Measurements from ENCODE around the gene ASTL.
"Not testable (repeated sequence)": the region's sequence is repeated elsewhere in the genome, so short reads cannot be mapped to it uniquely, and the experiment has no call there.

ASTL gene

DNA sequence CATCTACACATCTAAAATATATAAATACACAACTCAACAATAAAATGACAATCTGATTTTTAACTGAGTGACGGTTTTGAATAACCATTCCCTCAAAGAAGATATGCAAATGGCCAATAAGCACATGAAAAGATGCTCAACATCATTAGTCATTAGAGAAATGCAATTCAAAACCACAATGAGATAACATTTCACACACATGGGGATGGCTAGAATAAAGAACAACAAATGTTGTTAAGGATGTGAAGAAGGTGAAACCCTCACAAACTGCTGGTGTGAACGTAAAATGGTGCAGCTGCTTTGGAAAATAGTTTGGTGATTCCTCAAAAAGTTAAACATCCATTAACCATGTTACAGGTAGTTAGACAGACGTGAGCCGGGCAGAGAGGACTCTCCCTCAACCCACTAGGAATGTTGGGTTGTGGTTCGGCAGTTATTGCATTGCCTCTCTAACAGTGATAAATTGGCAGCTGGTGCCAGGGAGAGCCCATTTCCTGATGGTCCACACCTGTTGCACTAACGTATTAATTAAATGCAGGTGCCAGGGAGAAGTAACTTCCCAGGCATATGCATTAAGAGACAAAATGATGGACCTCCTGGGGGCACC, 29.2 kb upstream of the ASTL start:
- Histone ChIP-seq H3K4me1 (ENCODE audit: insufficient read depth, low read length) (no peaks in the 10 kb centered on the region), H3K9me3 (ENCODE audit: control insufficient read depth, insufficient read depth, low read length) (peaks cover 4% of the 10 kb centered on the region), H3K9ac (ENCODE audit: low read depth, low read length) (no peak overlapping the region), H3K36me3 (ENCODE audit: insufficient read depth, low read length) (no peaks in the 10 kb centered on the region)

DNA sequence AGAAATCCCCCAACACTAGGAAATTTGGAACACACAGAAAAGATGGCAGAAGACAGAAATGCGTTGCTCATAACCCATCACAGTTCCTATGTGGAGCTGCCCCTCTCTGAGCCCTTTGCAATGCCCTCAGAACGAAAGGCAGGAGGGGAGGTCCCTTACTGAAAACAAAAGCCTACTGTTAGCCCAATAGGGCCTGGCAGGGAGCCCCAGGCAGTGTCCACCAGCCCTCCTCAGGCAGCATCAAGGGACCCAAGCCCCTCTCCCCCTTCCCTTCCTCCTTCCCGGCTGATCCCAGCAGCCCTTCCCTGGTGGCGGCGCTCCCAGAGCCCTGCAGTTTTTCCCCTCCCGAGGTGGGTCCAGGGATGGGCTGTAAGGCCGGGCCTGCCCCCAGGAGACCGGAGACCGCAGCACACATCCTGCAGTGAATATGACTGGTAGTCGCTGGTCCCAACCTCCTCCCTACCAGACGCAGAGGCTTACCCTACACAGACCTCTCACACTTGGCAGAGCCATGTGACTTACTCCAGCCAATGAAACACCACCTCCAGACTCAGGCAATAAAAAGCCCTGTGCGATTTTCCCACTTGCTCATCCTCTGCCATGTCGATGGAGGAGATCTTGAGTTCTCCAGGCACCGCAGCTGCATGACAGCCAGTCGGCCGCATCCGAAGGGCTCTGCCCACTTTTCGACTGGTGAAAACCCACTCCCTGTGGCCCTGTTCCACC, 26.3 kb upstream of the ASTL start:
- Histone ChIP-seq H3K9ac (ENCODE audit: low read depth, low read length) (no peak overlapping the region), H3K4me1 (ENCODE audit: insufficient read depth, low read length) (no peaks in the 10 kb centered on the region), H3K9me3 (ENCODE audit: control insufficient read depth, insufficient read depth, low read length) (no peaks in the 10 kb centered on the region), H3K36me3 (ENCODE audit: insufficient read depth, low read length) (no peaks in the 10 kb centered on the region)

DNA sequence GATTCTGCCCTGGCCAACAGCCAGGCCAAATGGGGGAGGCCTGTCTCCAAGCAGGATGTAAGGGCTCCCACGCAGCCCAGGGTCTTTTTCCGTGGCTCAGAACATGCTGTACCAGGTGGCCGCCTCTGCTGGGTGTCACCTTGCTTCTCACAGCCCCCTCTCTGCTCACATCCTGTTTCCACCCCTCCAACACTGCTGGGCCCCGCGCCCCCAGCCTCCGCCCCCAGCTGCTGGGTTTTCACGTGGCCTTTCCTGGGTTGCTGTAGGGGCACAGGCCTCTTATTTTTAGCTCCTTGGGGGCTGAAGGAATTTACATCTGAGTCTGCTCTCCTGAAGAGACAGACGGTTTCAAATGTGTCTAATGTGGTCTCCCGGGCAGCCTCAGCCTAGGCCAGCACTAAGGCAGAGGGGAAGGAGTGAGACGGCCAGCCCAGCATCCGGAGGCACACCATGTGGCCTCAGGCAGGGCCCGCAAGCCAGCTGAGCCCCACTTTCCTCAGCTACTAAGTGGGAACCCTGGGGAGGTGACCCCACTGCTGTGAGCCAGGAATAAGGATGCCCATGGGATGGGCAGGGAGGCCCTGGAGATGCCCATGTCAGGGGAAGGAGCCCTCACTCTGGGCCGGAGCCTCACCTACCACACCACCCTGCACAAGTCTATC, 25.6 kb upstream of the ASTL start:
- H3K36me3 ChIP-seq (ENCODE audit: insufficient read depth, low read length): no peaks in the 10 kb centered on the region
- no peak overlapping the region for H3K9ac ChIP-seq (ENCODE audit: low read depth, low read length)
- H3K4me1 ChIP-seq (ENCODE audit: insufficient read depth, low read length): no peaks in the 10 kb centered on the region
- H3K9me3 ChIP-seq (ENCODE audit: control insufficient read depth, insufficient read depth, low read length): no peaks in the 10 kb centered on the region

DNA sequence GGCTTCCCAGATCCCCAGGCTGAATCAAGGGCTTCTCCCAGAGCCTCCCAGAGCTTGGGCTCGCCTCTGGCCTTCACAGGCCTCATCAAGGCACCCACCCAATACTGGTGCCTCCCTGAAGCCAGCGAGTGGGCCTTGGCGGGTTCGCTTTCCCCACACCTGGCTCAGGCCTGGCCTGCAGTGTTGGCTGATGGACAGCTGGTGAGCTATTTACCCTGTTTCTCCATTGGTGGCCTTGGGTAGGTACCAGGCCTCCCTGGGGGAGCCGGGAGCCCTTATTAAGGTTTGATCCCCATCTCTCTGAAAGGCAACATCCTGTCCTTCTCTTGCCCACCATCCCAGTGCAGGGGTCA, 25.1 kb upstream of the ASTL start:
- H3K4me1 ChIP-seq (ENCODE audit: insufficient read depth, low read length): no peaks in the 10 kb centered on the region
- no peaks in the 10 kb centered on the region for H3K36me3 ChIP-seq (ENCODE audit: insufficient read depth, low read length)
- no peak overlapping the region for H3K9ac ChIP-seq (ENCODE audit: low read depth, low read length)
- no peaks in the 10 kb centered on the region for H3K9me3 ChIP-seq (ENCODE audit: control insufficient read depth, insufficient read depth, low read length)

DNA sequence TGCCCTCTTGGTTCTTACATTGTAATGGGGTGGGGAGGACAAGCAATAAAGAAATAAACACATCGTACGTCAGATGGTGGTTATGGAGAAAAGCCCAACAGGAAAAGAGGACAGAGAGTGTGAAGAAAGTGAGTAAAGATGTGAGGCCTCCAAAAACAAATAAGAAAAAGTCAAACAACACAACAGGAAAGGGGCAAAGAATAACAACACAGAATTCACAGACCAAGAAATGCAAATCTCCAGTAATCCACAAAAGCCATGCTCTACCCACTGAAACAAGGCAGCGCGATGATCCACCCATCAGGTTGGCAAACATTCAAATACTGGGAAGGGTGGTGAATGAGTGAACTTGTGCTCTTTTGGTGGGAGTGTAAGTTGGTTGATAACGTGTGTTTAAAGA, 23.6 kb upstream of the ASTL start:
- H3K9ac ChIP-seq (ENCODE audit: low read depth, low read length): no peak overlapping the region; the same call in 1 of the 2 replicates
- no peaks in the 10 kb centered on the region for H3K36me3 ChIP-seq (ENCODE audit: insufficient read depth, low read length)
- no peaks in the 10 kb centered on the region for H3K4me1 ChIP-seq (ENCODE audit: insufficient read depth, low read length)

DNA sequence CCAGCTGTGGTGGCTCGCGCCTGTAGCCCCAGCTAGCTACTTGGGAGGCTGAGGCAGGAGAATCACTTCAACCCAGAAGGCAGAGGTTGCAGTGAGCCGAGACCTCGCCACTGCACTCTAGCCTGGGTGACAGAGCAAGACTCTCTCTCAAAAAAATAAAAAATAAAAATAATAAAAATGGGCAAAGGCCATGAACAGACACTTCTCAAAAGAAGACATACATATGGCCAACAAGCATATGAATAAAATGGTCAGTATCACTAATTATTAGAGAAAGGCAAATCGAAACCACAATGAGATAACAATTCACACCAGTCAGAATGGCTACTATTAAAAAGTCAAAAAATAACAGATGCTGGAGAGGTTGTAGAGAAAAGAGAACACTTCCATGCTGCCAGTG, 22.1 kb upstream of the ASTL start:
- H3K4me1 ChIP-seq (ENCODE audit: insufficient read depth, low read length); H3K9me3 ChIP-seq (ENCODE audit: control insufficient read depth, insufficient read depth, low read length); H3K36me3 ChIP-seq (ENCODE audit: insufficient read depth, low read length); H3K9ac ChIP-seq (ENCODE audit: low read depth, low read length): not testable (repeated sequence)

More for the DNA sequence above, 23.6 kb upstream of the ASTL start:
- no peaks in the 10 kb centered on the region for H3K9me3 ChIP-seq (ENCODE audit: control insufficient read depth, insufficient read depth, low read length)

DNA sequence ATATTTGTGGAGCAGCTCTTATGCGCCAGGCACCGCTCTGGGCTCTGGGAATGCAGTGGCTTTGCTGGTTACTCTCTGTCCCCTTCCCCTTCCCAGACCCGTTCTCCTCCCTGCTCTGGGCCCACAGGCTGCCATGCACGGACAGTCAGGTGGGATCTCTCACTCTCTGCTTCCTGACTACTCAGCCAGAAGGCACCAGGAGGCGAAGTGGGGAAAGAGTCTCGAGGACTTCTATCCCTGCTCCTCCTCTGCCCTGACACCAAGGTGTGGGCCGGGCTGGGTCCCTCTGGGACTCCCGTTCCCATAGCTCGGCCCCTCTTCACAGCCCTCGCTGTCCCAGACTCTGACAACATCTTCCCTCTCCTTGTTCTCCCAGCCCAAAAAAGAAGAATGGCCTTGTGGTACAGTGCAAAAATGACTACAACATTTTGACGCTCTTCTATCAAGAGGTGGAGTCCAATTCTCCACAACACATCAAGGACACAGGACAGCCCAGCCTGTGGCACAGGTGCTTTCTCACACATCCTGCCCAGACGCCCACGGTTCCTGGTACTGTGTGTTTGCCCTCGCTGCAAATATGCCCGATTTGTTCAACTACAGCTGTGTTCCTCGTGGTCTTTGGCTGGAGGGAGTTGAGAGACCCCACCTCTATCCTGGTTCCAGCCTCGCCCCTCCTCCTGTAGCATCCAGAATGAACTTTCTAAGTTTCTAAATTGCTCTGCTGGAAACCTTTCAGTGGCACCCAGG, 21.0 kb upstream of the ASTL start:
- no peaks in the 10 kb centered on the region for H3K36me3 ChIP-seq (ENCODE audit: insufficient read depth, low read length)
- no peaks in the 10 kb centered on the region for H3K9me3 ChIP-seq (ENCODE audit: control insufficient read depth, insufficient read depth, low read length)
- no peak overlapping the region for H3K9ac ChIP-seq (ENCODE audit: low read depth, low read length)
- H3K4me1 ChIP-seq (ENCODE audit: insufficient read depth, low read length): no peaks in the 10 kb centered on the region

DNA sequence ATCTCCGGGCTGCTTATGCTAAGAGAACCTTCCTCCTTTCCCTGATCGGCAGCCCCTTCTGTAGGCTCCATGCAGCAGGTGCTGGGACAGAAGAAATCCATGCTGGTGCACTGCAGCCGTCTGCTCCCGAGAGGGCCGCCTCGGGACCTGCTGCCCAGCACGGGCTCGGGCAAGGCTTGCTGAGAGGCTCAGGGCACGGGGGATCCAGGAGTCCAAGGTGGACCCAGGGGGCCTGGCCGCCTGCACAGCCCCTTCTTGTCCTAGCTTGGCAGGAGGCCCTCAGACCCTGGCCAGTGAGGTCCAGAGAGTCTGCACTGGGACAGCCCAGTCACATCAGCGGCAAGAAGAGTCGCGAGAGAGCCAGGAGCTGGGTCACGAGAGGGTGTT, 20.2 kb upstream of the ASTL start:
- Histone ChIP-seq H3K36me3 (ENCODE audit: insufficient read depth, low read length) (no peaks in the 10 kb centered on the region), H3K9ac (ENCODE audit: low read depth, low read length) (no peak overlapping the region), H3K4me1 (ENCODE audit: insufficient read depth, low read length) (no peaks in the 10 kb centered on the region), H3K9me3 (ENCODE audit: control insufficient read depth, insufficient read depth, low read length) (no peaks in the 10 kb centered on the region)

DNA sequence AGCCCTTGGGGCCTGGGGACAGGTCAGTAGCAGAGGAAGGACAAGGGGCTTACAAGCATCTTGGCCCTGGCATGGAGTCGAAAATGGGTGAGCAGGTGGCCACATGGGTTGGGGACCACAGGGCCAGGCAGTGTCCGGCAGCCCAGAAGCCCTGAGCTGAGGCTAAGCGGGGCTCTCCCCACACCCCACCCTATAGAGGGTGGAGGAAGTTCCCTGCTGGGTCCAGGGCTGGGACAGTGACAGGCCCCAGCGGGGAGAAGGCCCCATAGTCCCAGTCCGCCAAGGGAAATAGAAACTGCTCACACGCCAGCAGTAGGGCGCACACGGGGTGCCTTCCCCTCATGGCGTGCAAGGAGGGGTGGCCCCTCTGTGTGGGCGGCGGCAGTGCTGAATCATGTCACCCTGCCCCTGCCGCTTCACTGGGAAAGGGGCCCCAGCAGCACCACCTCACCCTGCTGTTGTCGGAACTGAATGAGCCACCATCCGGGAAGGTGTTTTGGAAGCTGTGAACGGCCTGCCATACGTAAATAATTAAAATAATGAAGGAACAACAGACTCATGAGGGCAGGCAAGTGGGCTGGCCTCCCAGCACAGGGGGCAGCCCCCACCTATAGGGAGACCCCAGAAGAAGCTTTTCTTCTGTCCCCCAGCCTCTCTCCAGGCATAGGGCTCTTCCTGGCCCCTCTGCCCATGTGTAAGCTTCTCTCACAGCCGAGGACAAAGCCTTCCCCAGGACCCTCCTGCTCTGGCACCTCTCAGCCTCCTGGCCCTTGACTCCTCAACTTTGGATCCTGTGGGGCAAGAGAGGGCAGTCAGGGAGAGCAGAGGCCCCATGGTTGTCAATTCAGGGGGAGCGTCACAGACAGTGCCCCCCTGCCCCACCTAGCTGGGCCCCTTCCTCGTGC, 19.6 kb upstream of the ASTL start:
- no peak overlapping the region for H3K9ac ChIP-seq (ENCODE audit: low read depth, low read length)
- no peaks in the 10 kb centered on the region for H3K36me3 ChIP-seq (ENCODE audit: insufficient read depth, low read length)
- H3K9me3 ChIP-seq (ENCODE audit: control insufficient read depth, insufficient read depth, low read length): no peaks in the 10 kb centered on the region
- H3K4me1 ChIP-seq (ENCODE audit: insufficient read depth, low read length): no peaks in the 10 kb centered on the region

DNA sequence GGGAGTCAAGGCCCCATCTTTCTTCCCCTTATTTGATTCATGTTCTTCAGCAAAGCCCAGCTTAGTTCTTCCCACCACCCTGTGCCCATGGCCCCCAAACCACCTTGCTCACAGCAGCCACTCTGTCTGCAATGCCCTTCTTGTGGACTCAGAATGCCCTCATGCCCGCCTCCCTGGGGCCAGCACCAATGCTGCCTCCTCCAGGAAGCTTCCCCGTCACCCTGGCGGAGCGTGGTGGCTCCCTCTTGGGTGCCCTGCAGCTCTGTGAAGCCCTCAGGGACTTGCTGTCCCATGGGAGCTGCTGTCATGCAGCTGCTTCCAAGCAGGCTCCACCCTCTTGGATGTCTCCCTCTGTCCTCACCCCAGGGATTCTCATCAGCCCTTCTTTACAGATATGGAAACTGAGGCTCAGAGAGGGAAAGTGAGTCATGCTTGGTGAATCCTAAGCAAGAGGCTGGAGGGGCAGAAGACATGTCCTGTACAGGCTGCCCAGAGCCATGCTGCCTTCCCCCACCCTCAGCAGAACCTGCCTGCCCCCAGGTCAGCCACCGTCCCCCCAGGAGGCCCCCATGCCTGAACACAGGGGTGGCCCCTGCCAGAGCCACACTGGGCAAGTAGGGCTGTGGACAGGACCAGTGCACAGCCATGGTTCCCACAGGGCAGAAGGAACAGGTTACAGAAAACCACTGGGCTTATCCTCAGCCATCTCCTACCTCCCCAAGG, 18.8 kb upstream of the ASTL start:
- Histone ChIP-seq H3K36me3 (ENCODE audit: insufficient read depth, low read length) (no peaks in the 10 kb centered on the region), H3K9me3 (ENCODE audit: control insufficient read depth, insufficient read depth, low read length) (no peaks in the 10 kb centered on the region), H3K4me1 (ENCODE audit: insufficient read depth, low read length) (no peaks in the 10 kb centered on the region; the same call in 1 of the 2 replicates), H3K9ac (ENCODE audit: low read depth, low read length) (no peak overlapping the region)

DNA sequence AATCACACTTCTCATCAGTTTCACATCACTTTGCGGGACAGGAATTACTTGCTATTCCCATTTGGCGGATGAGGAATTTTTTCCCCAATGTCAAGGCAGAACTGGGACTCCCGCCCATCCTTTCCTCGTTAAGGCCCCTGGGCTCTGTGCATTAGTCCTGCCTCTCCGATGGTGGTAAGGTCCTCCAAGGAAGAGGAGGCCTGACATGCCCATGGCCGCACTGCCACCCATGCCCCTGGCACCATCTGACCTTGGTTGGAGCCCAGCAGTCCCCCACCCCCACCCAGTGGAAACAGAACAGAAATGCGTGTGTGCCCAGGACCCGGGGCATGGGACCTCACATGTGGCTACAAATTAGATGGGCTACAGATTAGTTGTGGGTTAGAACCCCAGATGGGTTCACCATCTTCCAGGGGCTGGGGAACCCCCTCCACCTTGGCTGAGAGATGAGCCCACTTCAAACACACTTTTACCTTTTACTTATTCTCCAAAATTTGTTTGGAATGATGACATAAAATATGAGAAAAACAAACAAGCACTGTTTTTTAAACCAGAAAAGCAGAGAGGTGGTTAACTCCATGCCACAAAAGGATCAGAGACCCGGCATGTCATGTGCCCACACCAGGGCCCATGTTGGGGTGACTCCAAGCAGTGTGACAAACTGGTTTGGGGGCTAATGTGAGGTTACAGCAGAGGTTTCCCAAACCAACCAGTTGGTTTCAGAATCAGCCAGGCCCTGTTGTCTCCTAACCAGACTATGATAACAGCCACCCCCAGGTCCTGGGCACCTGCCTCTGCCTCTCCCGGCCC, 17.9 kb upstream of the ASTL start:
- H3K4me1 ChIP-seq (ENCODE audit: insufficient read depth, low read length): no peaks in the 10 kb centered on the region; the same call in 1 of the 2 replicates
- H3K36me3 ChIP-seq (ENCODE audit: insufficient read depth, low read length): no peaks in the 10 kb centered on the region
- no peaks in the 10 kb centered on the region for H3K9me3 ChIP-seq (ENCODE audit: control insufficient read depth, insufficient read depth, low read length)
- no peak overlapping the region for H3K9ac ChIP-seq (ENCODE audit: low read depth, low read length)

DNA sequence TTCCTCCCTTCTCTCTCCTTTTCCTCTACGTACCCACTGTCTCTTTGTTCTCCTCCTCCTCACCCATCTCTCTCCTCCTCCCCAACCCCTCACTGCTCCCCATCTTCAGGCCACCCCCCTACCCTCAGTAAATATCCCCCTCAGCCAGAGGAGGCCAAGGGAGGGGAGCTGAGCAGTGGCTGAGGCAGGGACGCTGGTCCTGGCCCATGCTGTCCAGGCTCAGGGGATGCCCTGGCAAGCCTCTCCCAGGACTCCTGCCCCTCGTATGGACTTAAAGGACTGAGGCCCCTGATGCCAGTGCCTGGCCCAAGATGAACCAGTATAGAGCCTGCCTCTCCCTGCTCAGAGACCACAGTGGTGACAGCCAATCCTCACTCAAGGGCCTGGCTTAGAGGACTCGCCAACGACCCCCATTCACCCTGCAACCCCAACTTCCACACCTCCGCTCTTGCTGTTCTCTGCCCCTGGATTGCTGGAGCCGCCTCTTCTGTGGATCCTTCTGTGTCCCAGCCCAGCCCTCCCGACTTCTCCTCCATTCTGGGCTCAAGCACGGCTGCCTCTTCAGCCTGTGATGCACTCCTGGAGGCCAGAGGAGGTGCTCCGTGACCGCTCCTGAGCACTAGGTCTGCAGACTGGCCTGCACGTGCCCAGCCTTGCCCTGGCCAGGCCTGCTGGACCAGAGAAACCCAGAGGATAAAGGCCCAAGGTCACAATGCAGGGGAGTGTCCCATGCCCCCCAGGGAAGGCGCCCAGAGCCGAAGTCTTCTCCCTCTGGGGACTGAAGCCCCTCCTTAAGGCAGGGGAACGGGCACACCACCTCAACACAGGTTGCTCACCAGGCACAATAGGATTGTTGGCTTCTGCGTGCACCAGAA, 16.4 kb upstream of the ASTL start:
- Histone ChIP-seq H3K36me3 (ENCODE audit: insufficient read depth, low read length) (no peaks in the 10 kb centered on the region), H3K9ac (ENCODE audit: low read depth, low read length) (no peak overlapping the region), H3K9me3 (ENCODE audit: control insufficient read depth, insufficient read depth, low read length) (no peaks in the 10 kb centered on the region), H3K4me1 (ENCODE audit: insufficient read depth, low read length) (no peaks in the 10 kb centered on the region; the same call in 1 of the 2 replicates)
